Measurements from ENCODE around the gene EFCAB6. TPM values are rescaled to one million over a fixed set of nuclear protein-coding genes. Genes with fewer than 3 reads are reported as not detected.

Gene EFCAB6
- total RNA-seq, 1 experiment from 2014 or later = 0.21 TPM

DNA sequence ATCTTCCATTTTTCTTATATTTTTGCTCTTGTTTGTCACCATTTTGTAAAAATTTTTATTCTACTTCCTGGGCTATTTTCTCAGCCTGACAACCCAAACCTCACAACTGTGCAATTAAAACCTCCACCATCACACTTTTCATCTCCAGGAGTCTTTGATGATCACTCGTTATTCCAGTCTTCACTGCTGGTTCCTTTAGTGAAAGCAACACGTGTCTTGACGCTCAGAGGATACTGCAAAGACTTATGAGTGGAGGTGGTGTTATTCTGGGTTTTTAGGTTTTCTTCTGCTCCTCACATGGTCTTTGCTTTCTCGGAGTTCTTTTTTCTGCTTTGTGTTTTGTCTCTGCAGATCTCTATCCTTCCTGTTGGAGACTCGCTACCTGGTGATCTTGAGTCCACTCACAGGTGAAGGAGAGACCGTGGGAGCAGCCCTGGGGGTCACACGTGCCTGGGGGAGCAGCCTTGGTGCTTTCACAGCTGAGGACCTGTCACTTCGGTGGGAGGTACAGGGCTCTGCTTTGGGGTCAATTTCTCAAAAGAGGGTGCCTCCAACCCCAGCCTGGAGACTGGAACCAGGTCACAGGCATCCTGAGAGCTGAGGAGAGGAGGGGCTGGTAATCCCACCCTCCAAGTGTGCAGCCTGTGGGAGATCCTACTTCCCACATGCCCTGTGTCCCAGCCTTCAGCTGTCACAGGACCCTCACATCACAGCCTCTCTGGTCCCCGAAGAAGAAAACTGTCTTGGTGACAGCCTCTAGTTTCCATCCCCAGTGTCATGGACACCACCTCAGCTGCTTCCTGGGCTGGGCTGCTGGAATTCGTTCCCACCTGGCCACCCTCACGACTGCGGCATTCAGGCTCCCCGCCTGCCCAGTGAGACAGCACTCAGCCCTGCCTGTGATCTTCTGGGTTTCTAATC lies 39.2 kb upstream of the EFCAB6 start:
- Histone ChIP-seq H3K4me1 (ENCODE audit: control insufficient read depth, insufficient read depth, low read length) (no peaks in the 10 kb centered on the region), H3K36me3 (ENCODE audit: control insufficient read depth, insufficient read depth, low read length) (no peaks in the 10 kb centered on the region), H3K27ac (ENCODE audit: low read length) (no peak overlapping the region), H3K4me3 (ENCODE audit: low read depth in 2 of 2, low read length in 2 of 2) (no peak overlapping the region), H3K27me3 (ENCODE audit: control insufficient read depth, insufficient read depth, low read length) (no peaks in the 10 kb centered on the region), H3K9me3 (ENCODE audit: control insufficient read depth, insufficient read depth, low read depth, low read length) (no peaks in the 10 kb centered on the region)
- DNase-seq (ENCODE audit: low read depth, low spot score) = no peak
- no peak for TF ChIP-seq SIN3A (IDR thresholded peaks at IDR 0.05; ENCODE audit: borderline replicate concordance, insufficient read depth, low read depth, low read length)
- TF ChIP-seq POLR2AphosphoS5 (IDR thresholded peaks at IDR 0.05; ENCODE audit: low read depth, low read length) = no peak
- TF ChIP-seq, protein P1, sequence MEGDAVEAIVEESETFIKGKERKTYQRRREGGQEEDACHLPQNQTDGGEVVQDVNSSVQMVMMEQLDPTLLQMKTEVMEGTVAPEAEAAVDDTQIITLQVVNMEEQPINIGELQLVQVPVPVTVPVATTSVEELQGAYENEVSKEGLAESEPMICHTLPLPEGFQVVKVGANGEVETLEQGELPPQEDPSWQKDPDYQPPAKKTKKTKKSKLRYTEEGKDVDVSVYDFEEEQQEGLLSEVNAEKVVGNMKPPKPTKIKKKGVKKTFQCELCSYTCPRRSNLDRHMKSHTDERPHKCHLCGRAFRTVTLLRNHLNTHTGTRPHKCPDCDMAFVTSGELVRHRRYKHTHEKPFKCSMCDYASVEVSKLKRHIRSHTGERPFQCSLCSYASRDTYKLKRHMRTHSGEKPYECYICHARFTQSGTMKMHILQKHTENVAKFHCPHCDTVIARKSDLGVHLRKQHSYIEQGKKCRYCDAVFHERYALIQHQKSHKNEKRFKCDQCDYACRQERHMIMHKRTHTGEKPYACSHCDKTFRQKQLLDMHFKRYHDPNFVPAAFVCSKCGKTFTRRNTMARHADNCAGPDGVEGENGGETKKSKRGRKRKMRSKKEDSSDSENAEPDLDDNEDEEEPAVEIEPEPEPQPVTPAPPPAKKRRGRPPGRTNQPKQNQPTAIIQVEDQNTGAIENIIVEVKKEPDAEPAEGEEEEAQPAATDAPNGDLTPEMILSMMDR (IDR thresholded peaks at IDR 0.05) = no peak
- TF ChIP-seq, protein P2, sequence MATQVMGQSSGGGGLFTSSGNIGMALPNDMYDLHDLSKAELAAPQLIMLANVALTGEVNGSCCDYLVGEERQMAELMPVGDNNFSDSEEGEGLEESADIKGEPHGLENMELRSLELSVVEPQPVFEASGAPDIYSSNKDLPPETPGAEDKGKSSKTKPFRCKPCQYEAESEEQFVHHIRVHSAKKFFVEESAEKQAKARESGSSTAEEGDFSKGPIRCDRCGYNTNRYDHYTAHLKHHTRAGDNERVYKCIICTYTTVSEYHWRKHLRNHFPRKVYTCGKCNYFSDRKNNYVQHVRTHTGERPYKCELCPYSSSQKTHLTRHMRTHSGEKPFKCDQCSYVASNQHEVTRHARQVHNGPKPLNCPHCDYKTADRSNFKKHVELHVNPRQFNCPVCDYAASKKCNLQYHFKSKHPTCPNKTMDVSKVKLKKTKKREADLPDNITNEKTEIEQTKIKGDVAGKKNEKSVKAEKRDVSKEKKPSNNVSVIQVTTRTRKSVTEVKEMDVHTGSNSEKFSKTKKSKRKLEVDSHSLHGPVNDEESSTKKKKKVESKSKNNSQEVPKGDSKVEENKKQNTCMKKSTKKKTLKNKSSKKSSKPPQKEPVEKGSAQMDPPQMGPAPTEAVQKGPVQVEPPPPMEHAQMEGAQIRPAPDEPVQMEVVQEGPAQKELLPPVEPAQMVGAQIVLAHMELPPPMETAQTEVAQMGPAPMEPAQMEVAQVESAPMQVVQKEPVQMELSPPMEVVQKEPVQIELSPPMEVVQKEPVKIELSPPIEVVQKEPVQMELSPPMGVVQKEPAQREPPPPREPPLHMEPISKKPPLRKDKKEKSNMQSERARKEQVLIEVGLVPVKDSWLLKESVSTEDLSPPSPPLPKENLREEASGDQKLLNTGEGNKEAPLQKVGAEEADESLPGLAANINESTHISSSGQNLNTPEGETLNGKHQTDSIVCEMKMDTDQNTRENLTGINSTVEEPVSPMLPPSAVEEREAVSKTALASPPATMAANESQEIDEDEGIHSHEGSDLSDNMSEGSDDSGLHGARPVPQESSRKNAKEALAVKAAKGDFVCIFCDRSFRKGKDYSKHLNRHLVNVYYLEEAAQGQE (IDR thresholded peaks at IDR 0.05; ENCODE audit: insufficient read depth in 1 of 2, low read depth in 2 of 2, low read length in 1 of 2) = no peak
- no peak for TF ChIP-seq TCF7L2 (IDR thresholded peaks at IDR 0.05; ENCODE audit: low read depth, low read length)
- no TSS peak for BruUV-seq (replicated peaks)
- ChIA-PET CTCF (interaction anchor here (0.5 kb wide), 1 partner anchor 277 kb away, joined by 3 read pairs; no protein-coding TSS in a partner anchor), POLR2A (no interaction called here)
- in situ Hi-C loops (cut with HindIII; ENCODE audit: low pct_unique_long_range_greater_than_20kb, low sequenced_read_pairs) (no loop called here), intact Hi-C loops (cut with micrococcal nuclease; ENCODE audit: unreplicated experiment) (no loop called here)
- no peak for ATAC-seq

DNA sequence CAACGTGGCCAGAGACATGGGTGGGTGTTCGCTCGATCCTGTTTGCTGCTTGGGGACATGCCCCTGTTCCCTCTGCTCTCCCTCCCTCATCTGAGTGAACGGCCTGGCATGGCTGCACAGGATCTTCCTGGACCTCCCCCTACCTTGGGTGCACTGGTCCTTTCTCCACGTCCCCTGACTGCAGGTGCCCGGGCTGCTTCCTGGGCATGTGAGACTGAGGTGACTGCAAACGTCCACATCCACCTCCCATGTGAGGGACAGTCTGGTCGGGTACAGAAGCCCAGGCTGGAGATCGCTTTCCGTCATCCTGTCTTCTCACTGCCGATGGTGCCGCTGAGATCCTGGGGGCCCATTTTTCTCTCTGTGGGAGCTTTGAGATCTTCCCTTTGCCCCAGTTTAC lies 38.4 kb upstream of the EFCAB6 start:
- H3K36me3 ChIP-seq (ENCODE audit: control insufficient read depth, insufficient read depth, low read length) = no peaks in the 10 kb centered on the region
- no peaks in the 10 kb centered on the region for H3K4me1 ChIP-seq (ENCODE audit: control insufficient read depth, insufficient read depth, low read length)
- no peak for TF ChIP-seq TCF7L2 (IDR thresholded peaks at IDR 0.05; ENCODE audit: low read depth, low read length)
- TF ChIP-seq, protein P2 (IDR thresholded peaks at IDR 0.05; ENCODE audit: insufficient read depth in 1 of 2, low read depth in 2 of 2, low read length in 1 of 2) = no peak
- intact Hi-C loops (cut with micrococcal nuclease; ENCODE audit: unreplicated experiment) (no loop called here), in situ Hi-C loops (cut with HindIII; ENCODE audit: low pct_unique_long_range_greater_than_20kb, low sequenced_read_pairs) (no loop called here)
- POLR2A ChIA-PET = no interaction called here
- H3K4me3 ChIP-seq (ENCODE audit: low read depth in 2 of 2, low read length in 2 of 2) = no peak overlapping the region
- BruUV-seq (replicated peaks) = no TSS peak
- no peaks in the 10 kb centered on the region for H3K27me3 ChIP-seq (ENCODE audit: control insufficient read depth, insufficient read depth, low read length)
- DNase-seq (ENCODE audit: low read depth, low spot score) (no peak), ATAC-seq (no peak)
- CTCF ChIA-PET = no interaction called here
- no peak overlapping the region for H3K27ac ChIP-seq (ENCODE audit: low read length)
- no peaks in the 10 kb centered on the region for H3K9me3 ChIP-seq (ENCODE audit: control insufficient read depth, insufficient read depth, low read depth, low read length)
